GM10266 (cell line): Measurements from ENCODE around the gene VCL.

Source experiments
- DNase-seq: peaks from one replicate; pipeline ENCODE4 v3.0.0; 2012; ENCODE audit errors: extremely low spot score
- CTCF ChIP-seq: IDR thresholded peaks from 2 replicates; pipeline ENCODE4 v1.5.1; 2012; ENCODE audit warnings: mild to moderate bottlenecking, low read depth; ENCODE audit not compliant: control insufficient read depth, insufficient read depth; ENCODE audit errors: missing control alignments

VCL gene

DNA sequence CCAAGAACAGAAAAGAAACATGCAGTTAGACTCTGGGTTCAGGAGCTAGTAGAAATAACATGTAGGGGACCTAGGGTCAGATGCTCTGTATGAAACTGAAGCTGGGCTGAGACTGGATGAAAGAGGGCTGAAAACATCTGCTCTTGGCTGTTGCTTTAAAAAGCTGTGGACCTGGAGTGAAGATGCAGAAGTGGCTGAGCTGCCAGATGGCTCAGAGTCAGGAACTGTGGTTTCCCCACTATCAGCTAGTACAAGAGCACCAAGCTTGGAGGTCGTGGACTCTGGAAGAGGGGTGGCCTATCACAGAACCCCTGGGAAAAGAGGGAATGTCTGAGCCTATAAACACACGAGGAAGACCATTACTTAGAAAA is 159.0 kb downstream of the VCL start:
- TF ChIP-seq CTCF = no peak
- no peak for DNase-seq

GRCh38 chr10:74160013-74160412 is 162.1 kb downstream of the VCL start:
- no peak for DNase-seq
- no peak for TF ChIP-seq CTCF

DNA sequence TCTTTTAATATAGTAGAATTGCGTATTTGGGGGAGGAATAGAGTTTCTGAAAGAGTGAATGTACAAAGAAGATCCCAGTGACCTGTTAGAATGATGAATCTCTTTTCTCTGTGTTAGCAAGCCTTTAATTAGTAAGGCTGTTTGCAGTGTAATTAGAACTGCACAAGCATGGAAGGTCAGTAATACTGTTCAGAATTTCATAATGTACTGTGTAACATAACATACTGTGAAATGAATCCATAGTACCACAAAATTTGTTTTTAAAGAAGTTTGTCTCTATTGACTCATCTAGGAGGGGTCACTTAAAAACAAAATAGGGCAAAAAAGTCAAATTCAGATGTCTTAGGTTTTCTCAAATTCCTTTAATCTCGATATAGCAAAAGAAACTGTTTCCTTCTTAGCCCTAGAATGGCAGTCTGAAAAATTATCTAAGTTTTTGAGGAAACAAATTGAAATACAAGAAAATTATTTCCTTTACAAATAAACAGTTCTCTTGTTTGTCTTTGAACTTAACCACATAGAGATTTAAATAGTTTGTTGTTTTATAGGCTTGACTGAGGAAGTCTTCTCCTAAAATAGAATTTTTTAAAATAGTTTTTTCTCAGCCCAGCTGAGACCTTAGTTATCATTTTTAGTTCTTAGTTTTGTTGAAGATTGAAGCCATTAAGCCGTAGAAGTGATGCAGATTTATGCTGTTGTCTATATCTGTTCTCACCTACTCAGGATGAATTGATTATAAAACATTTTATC is 165.6 kb downstream of the VCL start:
- DNase-seq = no peak
- no peak for TF ChIP-seq CTCF

DNA sequence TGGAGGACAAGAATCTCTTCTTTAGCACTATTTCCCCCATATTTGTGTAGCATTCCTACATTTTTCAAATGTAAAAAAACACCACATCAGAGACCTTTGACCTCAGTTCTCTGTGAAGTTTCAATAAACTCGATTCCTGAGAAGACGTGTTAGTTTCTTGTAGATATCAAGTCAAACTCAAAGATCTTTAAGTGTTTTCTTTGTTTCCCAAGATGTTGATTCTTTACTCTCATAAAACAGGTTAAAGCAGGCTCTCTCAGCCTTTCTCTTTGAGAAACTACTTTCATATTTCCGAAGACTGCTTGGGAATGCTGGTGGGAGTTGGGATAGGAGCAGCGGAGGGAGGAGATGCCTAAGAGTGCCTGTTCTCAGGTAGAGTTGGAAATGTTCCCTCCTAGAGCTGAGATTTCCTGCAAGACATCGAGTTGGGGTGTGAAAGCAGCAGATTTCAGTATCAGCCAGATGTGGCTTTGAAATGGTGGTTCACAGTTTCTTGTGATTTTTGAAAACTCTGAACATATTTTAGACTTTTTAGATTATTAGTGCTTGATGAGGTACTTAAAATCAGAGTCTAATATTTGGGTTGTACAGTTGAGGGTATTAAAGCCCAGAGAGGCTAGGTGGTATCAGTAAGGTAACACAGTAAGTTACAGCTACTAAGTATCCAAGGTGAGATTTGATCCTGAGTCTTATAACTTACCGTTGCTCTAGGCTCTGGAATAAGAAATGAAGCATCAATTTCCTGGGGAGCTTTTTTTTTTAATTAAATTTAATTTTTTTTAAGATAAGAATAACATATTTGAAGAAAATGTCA is 167.0 kb downstream of the VCL start:
- DNase-seq = no peak

DNA sequence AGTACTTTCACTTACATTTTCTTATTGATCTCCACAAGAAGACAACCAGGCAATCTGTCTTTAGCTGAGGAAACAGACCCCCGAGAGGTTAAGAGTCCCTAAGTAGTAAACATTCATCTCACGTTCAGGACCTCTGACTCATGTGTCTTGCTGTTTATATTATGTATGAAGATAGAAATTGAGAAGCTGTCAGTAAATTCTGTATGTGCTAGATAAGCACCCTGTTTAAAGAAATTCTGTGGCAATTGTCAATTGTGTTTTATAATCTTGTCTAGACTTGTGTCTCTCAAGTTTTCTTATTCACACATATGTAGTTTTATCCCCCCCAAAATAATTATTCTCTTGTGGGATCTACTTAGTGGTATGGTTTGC is 167.6 kb downstream of the VCL start:
- DNase-seq = no peak
- no peak for TF ChIP-seq CTCF

More for the DNA sequence above, 167.0 kb downstream of the VCL start:
- TF ChIP-seq CTCF = no peak

DNA sequence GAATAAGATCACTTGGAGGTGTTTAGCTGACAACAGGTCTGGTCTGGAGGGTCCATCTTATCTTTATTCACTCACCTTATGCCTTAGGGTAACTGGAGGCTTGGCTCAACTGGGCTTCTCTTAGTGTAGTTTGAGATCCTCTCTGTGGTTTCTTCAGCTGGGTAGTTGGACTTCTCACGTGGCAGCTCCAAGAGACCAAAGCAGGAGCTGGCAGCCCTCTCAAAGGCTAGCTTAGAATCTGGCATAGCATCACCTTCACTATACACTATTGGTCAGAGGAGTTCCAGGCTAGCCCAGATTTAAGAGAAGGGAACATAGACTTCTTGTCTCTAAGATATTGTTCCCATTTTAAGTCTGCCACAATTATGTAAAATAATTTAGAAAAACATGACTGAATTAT is 169.5 kb downstream of the VCL start:
- DNase-seq = no peak
- no peak for TF ChIP-seq CTCF
